ENCODE data around the gene TENT5A.

TENT5A gene

DNA sequence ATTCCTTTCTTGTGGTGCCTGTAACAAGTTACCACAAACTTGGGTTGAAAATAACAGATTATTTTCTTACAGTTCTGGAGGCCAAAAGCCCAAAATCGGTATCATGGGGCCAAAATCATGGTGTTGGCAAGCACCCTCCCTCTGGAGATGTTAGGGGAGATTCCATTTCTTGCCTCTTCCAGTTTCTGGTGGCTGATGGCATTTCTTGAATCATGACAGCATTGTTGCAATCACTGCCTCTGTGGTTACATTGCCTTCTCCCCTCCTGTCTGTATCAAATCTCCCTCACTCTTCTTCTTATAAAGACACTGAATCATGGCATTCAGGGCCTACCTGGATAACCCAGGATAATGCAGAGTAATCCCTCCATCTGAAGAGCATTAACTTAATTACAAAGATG lies 17.9 kb upstream of the TENT5A start:
- DNase-seq = no peak

DNA sequence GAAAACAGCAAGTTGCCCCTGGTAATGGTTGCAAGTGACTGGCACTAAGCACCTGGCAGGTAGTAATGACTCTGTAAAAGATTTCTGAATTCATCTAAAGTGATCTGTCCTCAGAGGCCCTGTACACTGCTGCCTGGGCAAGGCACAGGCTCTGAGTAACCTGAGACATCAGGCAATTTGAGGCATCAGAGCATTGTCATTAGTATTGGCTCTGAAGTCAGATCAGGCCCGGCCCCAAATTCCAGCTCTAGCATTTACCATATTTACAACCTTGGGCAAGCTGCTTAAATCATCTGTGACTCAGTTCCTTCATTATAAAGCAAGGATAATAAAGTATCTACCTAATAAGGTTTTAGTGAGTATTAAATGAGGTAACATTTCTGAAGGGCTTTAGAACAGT lies 17.3 kb upstream of the TENT5A start:
- DNase-seq = peak; percentile 51

DNA sequence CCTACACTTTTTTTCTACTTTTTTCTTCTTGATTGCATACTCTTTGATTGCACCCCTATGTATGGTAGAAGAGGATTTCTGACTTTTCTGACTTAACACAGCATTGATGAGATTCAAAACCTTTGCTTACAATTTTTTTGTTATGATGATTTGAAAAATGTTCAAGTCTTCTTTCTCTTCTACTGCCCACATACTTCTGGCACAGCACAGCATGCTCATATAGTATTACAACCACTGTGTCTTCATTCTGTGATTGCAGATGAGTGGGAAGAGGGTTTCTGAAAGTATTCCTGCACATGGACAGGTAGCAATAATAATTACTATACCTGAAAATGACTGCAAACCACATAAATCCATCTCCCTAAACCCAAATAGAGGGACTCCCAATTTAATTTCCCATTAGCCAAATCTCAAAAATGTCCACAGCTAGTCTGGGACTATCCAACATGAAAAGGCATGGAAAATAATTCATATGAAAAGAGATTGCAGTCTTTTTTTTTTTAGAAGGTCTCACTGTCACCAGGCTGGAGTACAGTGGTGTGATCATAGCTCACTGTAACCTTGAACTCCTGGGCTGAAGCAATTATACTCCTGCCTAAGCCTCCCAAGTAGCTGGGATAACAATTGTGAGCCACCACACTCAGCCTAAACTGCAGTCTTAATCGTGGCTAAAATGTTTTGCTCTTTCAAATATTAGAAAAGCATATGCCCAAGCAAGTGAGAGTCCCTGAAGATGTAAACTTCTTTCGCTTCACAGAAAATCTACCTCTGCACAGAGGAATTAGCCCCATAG lies 15.9 kb upstream of the TENT5A start:
- DNase-seq = no peak

DNA sequence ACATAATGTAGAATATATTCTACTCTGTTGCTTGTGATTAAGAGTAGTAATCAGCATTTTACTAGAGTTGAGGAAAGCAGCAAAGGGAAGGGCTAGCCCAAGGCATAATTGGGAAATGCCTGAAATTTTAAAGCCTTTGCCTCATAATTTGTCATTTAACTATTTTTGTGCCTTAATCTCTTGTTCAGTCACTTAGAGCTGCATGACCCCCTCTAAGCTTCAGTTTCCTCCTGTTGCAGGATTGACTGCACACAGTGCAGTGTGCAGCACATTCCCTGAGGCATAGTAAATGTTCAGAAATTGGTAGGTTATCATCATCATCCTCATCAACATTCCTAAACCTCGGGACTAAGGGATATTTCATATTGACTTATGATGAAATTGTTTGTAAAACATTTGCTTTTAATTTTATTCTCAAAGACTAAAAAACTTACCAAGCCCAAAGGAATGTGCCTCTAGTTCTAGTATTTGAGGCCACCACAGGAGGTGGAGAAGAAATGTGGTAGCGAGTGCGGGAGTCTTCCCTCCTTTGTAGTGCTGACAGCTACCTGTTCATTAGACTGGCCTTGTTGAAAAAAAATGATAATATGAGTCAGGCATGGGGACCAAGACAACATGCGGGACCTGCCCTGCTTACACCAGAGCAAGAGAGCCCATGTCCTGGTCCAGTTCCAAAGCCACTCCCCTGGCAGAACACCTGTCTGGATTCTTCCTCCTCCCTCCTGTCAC lies 14.8 kb upstream of the TENT5A start:
- DNase-seq = no peak

DNA sequence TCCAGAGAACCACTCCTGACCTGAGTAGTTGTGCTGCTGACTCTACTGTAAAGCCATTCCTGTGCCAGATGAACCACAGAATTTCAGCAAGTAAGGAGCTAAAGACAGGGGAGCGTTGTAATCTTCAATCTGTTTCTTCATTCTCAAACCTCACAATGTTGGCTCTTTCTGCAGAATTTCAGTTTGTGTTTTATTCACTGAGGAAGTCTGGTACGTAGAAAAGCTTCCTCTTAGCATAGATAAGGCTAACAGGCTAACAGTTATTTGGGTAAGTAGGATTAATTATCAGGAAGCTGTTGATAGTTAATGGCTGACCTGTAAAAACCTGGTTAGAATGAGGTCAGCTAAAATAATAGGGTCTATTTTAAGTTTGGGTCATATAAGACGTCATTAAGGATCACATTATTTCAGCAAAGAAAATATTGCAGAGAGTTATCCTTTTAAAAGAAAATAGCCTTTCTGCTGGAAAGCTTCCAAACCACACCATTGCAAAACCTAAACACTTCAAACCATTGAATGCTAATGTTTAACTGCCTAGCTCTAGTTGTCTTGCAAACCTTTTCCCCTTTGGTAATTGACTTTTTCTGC lies 14.1 kb upstream of the TENT5A start:
- DNase-seq = no peak

DNA sequence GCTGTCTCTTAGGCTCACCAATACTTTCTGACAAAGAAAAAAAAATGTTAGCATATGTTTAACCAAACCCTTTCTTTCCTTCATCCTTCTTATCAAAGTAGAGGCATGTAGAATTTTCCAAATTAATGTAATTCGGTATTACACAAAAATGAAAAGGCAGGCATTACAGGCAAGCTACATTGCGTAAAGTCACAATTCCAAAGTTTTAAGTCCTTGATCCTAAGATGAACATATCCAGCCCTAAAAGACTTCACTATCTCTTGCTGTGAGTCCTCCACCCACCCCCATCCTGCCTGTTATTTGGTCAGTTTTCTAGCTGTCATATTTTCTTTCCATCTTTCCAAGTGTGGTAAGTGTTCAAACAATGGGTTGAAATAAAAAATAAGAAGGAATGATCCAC lies 12.1 kb upstream of the TENT5A start:
- no peak for DNase-seq

DNA sequence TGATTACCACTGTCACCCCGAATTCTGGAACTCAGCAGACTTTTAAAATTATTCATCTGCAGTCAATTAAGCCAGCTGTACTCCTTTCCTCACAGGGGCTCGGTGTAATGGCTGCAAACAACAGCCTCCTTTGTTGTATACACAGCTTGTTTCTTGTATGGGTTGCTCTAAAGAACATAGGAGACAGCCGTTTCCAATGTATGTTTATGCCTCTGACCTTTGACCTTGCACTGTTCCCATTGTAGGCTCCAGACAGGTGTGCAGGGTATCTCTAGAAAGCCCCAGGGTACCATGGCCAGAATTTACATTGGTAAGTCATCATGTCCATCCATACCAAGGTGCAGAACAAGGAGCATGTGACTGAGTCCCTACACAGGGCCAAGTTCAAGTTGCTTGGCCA lies 11.5 kb upstream of the TENT5A start:
- DNase-seq = no peak

DNA sequence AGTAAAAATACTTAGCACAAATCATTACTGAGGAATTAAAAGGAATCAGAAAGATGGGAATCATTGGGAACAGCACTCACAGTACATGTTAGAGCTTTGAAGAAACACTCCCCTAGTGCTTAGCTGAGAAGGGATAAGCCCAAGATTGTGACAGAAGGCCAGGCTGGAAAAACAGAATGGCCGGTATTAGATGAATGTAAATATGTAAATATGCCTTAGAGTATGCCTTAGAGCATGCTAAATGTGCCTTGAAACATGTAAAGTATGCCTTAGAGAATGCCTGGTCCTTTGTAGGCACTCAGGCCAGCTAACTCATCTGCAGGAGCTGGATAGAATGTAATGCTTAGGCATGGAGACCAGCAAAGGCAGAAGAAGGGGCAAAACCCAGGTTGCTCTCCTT lies 10.6 kb upstream of the TENT5A start:
- DNase-seq = no peak

DNA sequence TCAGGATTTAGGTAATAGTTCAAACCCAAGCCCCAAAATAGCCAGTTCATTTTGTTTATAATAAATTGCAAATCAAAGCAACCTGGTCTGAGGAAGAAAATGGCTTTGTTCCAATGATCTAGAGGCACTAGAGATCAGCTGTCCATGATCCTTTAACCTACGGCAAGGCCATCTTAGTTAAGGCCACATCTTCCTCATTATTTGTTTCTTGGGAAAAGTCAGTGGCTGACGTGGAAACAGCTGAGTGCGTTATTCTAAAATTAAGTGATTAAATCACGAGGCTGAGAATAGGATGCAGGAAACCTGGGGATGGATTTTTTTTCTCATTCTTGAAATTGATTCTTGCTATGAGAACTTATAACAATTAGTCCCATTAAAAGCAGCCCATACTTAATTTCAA lies 10.1 kb upstream of the TENT5A start:
- no peak for DNase-seq

DNA sequence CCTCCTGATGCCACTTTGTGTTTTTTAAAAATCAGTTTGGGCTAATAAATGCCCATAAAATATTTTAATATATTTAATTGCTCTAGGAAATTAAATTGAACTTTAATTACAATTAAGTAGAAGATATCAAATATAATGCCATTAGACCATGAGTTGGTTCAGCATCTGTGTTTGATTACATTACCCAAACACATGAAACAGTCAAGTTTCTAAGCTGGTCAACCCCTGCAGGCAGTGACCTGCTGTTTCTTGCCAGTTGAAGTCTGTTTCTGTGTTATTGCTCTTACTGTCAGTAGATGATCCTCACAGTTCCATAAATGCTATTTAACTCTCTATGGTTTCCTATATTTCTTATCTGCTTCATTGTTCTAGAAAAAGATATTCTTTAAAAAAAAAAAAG lies 9.7 kb upstream of the TENT5A start:
- no peak for DNase-seq

DNA sequence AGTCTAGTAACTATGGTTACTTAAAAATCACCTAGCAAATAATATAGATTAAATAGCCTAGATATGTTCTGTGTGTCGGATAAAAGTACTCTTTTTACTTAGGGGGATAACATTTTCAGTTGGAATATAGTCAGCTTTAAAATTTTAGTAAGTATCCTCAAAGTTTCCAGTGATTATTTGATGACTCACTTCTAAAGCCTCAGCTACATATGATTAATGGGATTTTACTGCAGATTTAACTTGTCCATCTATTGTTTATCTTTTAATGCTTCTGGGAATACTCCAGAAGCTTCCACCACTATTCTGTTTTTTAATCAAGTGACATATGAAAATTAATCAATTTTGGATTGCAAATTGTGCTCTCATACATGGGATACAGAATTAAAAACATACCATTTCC lies 8.7 kb upstream of the TENT5A start:
- no peak for DNase-seq

DNA sequence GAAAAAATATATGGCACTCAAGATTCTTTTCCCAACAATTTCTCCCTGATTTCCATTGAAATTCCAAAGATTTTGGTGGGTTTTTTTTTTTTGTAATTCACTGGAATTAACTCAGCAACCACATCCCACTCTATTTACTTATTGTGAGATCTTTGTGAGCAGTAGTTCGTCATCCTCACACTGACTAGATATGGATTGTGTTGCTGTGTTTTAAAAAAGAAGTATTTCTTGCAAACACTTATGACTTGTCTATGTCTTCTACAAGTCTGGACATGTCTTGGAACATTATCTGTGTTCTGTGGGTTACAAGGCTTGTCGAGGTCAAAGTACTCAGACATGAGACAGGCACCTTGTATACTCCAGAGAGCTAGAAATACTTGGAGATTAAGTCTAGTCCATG lies 7.3 kb upstream of the TENT5A start:
- DNase-seq = no peak

DNA sequence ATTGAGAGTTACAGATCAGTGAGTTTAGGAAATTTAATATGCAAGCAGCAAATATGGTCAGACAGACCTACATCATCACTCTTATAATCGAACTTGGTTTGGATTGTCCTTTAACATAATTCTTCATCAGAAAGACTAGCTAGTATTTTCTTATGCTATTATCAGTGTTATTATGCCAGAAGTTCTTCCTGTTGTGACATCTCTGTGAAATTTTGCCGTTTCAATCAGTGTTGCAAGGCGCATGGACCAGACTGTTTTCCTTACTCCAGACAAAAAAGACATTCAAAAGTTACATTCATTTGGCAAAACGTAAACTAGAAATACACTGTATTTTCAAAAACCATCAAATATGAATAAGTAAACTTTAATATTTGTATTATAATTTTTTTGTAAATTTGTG lies 5.7 kb upstream of the TENT5A start:
- no peak for DNase-seq

DNA sequence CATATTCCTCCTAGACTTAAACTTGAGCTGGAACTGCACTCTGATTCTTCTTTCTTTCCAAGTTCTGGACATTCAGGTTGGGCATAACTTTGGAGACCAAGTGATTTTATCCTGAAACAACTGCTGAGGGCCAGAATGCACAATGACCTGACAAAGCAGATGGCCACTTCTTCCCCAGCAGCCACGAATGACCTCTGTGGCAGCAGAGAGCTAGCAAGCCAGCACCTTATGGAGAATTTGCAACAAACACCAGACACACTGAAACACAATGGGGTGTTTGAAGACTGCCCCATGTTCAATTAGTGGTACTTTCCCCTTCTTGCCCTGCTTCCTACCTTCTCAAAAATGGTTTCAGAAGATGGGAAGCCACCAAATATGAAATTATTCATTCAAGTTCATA lies 4.2 kb upstream of the TENT5A start:
- no peak for DNase-seq

DNA sequence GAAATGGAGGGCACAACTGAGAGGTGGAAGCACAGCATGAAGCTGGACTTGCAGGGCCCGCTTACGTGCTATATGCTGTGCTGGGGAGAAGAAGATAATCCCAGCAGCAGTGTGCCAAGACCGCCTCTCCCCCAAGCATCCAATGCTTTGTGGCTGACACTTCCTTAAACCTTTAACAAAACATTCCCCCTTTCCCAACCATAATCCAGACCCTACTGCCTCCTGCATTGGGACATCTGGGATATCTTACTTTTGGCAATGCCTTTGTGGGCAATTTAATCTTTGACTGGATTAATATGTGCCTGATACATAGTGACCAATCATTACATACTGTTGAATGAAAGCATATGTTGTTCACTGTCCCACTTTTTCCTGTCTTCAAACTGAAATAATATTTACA lies 3.1 kb upstream of the TENT5A start:
- no peak for DNase-seq

DNA sequence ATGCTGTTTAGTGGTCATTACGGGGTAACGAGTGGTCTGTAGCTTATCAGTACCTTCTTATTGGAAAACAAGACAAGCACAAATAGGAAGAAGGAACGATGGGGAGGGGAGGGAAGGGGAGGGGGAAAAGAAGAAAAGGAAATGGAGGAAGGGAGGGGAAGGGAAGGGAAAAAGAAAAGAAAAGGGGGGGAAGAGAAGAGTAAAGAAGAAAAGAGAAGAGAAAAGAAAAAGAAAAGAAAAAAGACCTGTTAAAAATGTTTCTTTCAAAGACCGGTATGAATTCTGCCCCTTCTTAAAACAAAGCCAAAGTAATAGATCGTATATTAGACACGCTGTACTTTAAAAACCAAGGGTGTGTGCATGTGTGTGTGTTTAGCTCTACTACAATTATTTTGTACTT lies 2.4 kb upstream of the TENT5A start:
- no peak for DNase-seq

DNA sequence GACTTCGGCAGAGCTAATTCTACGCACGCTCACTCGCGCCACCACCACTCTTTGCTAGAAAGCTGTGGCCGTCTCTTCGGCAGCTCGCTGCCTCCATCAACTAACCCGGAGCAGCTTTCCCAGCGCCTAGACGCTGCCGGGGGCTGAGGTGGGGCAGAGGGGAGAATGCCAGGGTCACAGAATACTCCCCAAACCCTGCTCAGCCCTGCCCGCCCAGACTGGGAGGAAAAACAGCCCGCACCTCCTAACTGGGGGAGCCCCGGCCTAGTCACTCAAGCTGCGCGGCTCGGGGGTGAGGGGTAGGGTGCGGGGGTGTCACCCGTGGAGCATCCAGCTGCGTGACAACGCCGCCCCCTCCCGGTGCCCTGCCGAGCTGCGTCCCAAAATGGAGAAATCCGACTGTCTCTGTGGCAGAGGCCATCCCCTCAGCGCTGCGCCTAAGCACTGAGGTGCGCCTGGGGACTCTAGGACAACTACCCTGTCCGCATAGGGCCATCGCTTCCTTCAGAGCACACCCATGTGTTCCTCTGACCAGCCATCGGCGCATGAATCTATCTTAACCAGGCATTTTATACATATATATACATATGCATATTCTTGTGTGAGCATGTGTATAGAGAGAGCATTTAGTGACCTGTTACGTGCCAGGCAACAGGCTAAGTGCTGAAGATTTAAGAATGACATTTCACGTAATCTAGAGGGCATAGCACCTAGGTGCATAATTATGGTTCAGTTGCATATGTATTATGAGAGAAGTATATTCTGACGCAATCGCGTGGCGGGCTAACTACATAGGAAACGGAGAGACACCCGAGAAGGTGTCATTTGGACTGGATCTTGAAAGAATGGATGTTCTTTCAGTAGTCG lies 1.5 kb upstream of the TENT5A start:
- no peak for DNase-seq

DNA sequence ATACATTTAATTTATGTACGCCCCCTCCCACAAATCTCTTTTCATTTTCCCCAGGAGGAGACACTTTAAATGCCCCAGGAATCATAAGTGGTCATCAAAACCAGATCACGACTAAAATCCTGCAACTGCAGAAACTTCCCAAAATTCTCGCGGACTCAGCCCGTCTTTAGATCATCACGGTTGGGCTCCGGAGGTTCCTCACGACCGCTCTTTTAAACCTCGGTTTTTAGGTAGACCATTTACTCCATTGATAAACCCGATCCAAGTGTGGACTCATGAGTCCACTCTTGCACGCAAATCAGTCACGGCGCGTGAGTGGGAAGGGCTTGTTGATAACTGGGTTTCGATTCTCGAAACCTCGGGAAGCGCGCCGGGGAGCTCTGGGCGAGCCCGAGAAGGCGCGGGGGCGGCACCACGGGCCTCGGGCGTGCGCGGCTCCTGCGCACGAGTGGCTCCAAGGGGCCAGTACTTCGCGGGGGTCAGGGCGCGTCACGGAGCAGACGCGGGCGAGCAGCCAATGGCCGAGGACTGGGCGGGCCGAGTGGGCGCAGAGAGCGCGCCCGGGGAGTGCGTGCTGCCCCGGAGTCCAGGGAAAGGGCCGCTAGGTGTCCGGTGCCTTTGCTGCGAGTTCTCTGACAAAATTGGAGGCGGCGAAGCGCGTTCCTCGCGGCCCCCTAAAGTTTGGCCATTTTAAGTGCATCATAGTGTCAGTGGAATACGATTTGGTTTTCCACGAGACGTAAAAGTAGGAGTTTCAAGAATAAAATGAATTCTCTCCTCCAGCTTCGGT lies 635 bp upstream of the TENT5A start:
- DNase-seq = peak; percentile 54

DNA sequence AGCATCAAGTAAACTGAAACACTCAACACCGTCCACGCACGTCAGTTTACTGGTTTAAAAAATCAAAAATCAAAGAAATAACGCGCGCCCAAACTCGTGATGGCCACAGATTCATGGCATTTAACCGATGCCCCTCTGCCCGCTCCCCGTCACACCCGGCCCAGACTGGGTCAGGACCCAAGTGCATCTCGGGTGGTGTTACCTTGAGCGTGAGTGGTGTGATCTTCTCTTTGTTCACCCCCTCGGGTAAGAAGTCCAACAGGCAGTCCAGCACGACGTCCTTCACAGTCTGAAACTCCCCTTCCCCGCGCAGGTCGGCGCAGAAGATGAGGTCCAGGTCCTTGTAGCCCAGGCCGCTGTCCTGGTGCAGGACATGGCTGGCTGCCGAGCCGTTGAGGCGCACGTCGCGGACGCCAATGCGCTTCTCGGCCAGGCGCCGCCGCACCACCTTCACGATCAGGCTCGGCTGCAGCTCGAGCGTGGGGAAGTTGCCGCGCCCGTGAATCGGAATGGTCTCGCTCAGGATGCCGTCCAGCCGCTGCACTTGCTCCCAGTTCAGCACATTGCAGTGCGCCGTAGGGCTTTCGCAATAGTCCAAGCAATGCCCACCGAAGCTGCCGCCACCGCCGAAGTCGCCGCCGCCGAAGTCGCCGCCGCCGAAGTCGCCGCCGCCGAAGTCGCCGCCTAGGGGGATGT lies 945 bp downstream of the TENT5A start:
- DNase-seq = no peak

DNA sequence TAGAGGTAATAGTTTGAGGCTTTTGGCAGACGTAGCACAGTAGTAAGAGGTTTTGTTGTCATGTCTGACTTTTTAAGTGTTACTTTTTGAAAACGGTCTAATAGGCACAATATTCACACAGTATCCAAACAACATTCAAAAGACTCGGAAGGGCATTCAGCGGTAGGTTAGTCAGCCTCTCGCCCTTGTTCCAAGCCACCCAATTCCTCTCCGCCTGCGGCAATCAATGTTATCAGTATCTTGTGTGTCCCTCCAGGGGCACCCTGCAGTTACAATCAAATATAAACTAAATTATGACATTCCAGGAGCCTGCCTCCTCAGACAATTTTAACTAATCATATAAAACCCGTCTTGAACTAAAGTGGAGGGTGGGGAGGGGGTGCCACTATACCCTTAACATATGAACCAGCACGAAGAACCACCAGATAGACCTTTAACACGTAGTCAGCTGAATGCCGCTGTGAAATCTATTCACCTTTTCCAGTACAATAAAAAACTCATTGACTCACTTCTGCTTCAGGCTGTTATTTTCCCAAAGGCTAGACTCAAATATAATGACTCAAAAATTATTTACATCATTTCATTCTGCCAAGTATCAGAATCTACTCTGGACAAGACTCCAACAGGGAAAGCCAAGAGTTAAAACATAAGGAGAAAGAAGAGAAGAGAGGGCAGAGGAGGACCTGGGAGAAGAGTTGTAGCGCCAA lies 1.6 kb downstream of the TENT5A start:
- DNase-seq = no peak

DNA sequence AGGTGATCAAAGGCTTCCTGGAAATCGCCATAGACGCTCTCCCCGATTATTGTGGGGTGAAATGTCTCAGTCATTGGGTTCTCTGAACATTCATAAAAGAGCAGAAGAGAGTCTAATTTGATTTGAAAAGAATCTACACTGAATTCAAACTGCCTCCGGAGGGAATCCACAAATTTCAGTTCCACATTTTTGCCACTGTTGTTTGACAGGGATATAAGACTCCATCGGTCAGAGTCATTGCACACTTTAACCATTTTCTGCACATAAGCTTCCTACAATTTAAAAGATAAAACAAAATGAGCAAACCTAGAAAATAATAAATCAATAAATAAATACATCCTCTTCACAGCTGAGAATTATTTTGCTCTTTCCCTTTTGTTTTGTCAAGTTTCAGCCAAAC lies 2.3 kb downstream of the TENT5A start:
- no peak for DNase-seq
